GM12878 (cell line): ENCODE results near the gene NUP107. TPM values are rescaled to one million over a fixed set of nuclear protein-coding genes. Genes with fewer than 3 reads are reported as not detected.

ENCODE experiments used
- ATAC-seq: fragments of 200-7000 bp; cut with Tn5 transposase; 3 replicates; pipeline ENCODE4 v1.9.1; 2020; ENCODE audit warnings: mild to moderate bottlenecking, moderate library complexity
- BruUV-seq: library from RNA; stranded (reverse); fragments of 400-500 nt; replicated peaks from 2 replicates; lab custom pipeline; 2021; lab: Mats Ljungman, UMichigan
- CTCF ChIA-PET: fragments of 300-600 bp; sonication (Branson Sonifier 250); formaldehyde crosslinking; extraction: SDS; loops from one replicate; lab custom pipeline; 2021; ENCODE audit warnings: inconsistent platforms; lab: Yijun Ruan, JAX
- POLR2A ChIA-PET: fragments of 350-600 bp; formaldehyde crosslinking; extraction: SDS; loops from one replicate; lab custom pipeline; 2021; ENCODE audit warnings: inconsistent platforms; lab: Charles Lee
- RAD21 ChIA-PET: fragments of 300-600 bp; sonication (Branson Sonifier 250); formaldehyde crosslinking; loops from one replicate; lab custom pipeline; 2023; ENCODE audit warnings: antibody characterized with exemption; ENCODE audit not compliant: unreplicated experiment; lab: Charles Lee
- SMC1A ChIA-PET: fragments of 300-600 bp; sonication (Branson Sonifier 250); formaldehyde crosslinking; loops from one replicate; lab custom pipeline; 2023; ENCODE audit not compliant: unreplicated experiment, uncharacterized antibody; lab: Charles Lee
- DNase-seq: peaks from one replicate; pipeline ENCODE4 v3.0.0-alpha.2; 2011; ENCODE audit warnings: low read depth, low spot score
- FAIRE-seq: peaks from 3 replicates; lab custom pipeline; 2011; peaks lifted over from hg19 to GRCh38; lab: Jason Lieb, UNC
- H2AFZ ChIP-seq: 2 replicates; pipeline ENCODE4 v1.6.0; 2011; ENCODE audit warnings: low read depth, low read length, control low read depth; ENCODE audit not compliant: control insufficient read depth
- H3K27ac ChIP-seq: 2 replicates; pipeline ENCODE4 v1.5.1; 2011; ENCODE audit warnings: control low read depth; ENCODE audit not compliant: control insufficient read depth, insufficient read depth
- H3K27me3 ChIP-seq, 2 experiments: replicated peaks in 1 of 2; 2 replicates each; pipeline versions ENCODE4 v1.6.0 to v1.6.1; 2011; ENCODE audit warnings: low read length in 1 of 2; ENCODE audit not compliant: control insufficient read depth in 2 of 2, insufficient read depth in 2 of 2
- H3K36me3 ChIP-seq, 2 experiments: 2 replicates each; pipeline ENCODE4 v1.5.1; 2011; ENCODE audit warnings: low read length in 1 of 2; ENCODE audit not compliant: control insufficient read depth in 2 of 2, insufficient read depth in 2 of 2
- H3K4me1 ChIP-seq: 2 replicates; pipeline ENCODE4 v1.6.1; 2011; ENCODE audit warnings: mild to moderate bottlenecking, low read length, moderate library complexity, mixed read lengths; ENCODE audit not compliant: control insufficient read depth, insufficient read depth
- H3K4me2 ChIP-seq: 2 replicates; pipeline ENCODE4 v1.6.0; 2011; ENCODE audit warnings: control low read depth; ENCODE audit not compliant: control insufficient read depth, insufficient read depth
- H3K4me3 ChIP-seq: fragments of 200-600 bp; sonication (generic); 2 replicates; pipeline ENCODE4 v1.5.1; 2016
- H3K79me2 ChIP-seq: 2 replicates; pipeline ENCODE4 v1.6.0; 2011; ENCODE audit warnings: low read length; ENCODE audit not compliant: control insufficient read depth, insufficient read depth
- H3K9ac ChIP-seq: 2 replicates; pipeline ENCODE4 v1.8.0; 2011; ENCODE audit warnings: low read length, control low read depth, mixed read lengths; ENCODE audit not compliant: control insufficient read depth, insufficient read depth
- H3K9me3 ChIP-seq: replicated peaks from 3 replicates; pipeline ENCODE4 v1.5.1; 2011; ENCODE audit warnings: mild to moderate bottlenecking, low read length; ENCODE audit not compliant: control insufficient read depth, insufficient read depth
- H4K20me1 ChIP-seq: 2 replicates; pipeline ENCODE4 v1.6.0; 2011; ENCODE audit not compliant: control insufficient read depth, insufficient read depth
- CTCF ChIP-seq, 3 experiments: IDR thresholded peaks in 2 of 3; conservative IDR thresholded peaks in 1 of 3; 2 replicates each; pipeline ENCODE4 v1.5.1; 2011; ENCODE audit warnings: low read depth in 3 of 3, low read length in 3 of 3, mild to moderate bottlenecking in 3 of 3, control low read depth in 2 of 3, moderate library complexity in 2 of 3, inconsistent platforms in 1 of 3, mixed read lengths in 1 of 3; ENCODE audit not compliant: control insufficient read depth in 2 of 3, insufficient read depth in 1 of 3; ENCODE audit errors: extremely low read depth in 1 of 3
- FOXM1 ChIP-seq: IDR thresholded peaks from 2 replicates; pipeline ENCODE4 v1.6.1; 2012; ENCODE audit warnings: low read depth, mild to moderate bottlenecking, inconsistent platforms, low read length, moderate library complexity
- NRF1 ChIP-seq: conservative IDR thresholded peaks from 2 replicates; pipeline ENCODE4 v1.6.1; 2011; ENCODE audit warnings: mild to moderate bottlenecking, low read depth, low read length, improper control_type of control experiment
- POU2F2 ChIP-seq: IDR thresholded peaks from 3 replicates; pipeline ENCODE4 v1.6.1; 2011; ENCODE audit warnings: low read depth, mild to moderate bottlenecking, low read length, borderline replicate concordance
- SRF ChIP-seq, 2 experiments: IDR thresholded peaks; 2 replicates each; pipeline ENCODE4 v1.6.1; 2011; ENCODE audit warnings: low read depth in 2 of 2, low read length in 2 of 2, mild to moderate bottlenecking in 1 of 2, moderate library complexity in 1 of 2
- TARDBP ChIP-seq: IDR thresholded peaks from 2 replicates; pipeline ENCODE4 v1.6.1; 2016; ENCODE audit warnings: borderline replicate concordance
- WGBS: methylation state at CpG from one replicate; pipeline ENCODE4 v1.1.6; 2016; ENCODE audit warnings: low lambda C conversion rate; ENCODE audit not compliant: insufficient replicate concordance, insufficient coverage; ENCODE audit errors: missing lambda C conversion rate; 5-methylcytosine and 5-hydroxymethylcytosine counted together
- in situ Hi-C: fragments of 300-500 bp; cut with MboI; formaldehyde crosslinking; loops from 9 replicates; pipeline ENCODE4 v1.14.3; 2018; ENCODE audit warnings: mixed read lengths
- intact Hi-C: fragments of 100-400 bp; cut with micrococcal nuclease; formaldehyde crosslinking; loops from one replicate; pipeline ENCODE4 v1.14.2; 2022; ENCODE audit not compliant: unreplicated experiment
- polyA plus RNA-seq, 11 experiments: library from polyadenylated mRNA; depleted of rRNA in 4 of 11; unstranded in 6 of 11; stranded (reverse) in 5 of 11; fragments of >200 nt; fragmentation: Nextera tagmentation in 4 of 11; fragmentation: Illumina TruSeq in 1 of 11; extraction: Ambion mirVana in 4 of 11; extraction: Trizol in 1 of 11; gene quantifications; 1 replicate in 1 of 11; 2 replicates in 10 of 11; pipeline versions ENCODE4 v1.2.1 to v1.2.3, GENCODE V29; 2011 to 2016; ENCODE audit warnings: inconsistent platforms in 2 of 11, missing spikeins in 2 of 11, low read depth in 1 of 11
- total RNA-seq, 4 experiments: library from RNA; depleted of rRNA in 3 of 4; stranded (reverse); fragments of >200 nt in 3 of 4; fragmentation: Illumina TruSeq in 1 of 4; extraction: Trizol in 1 of 4; gene quantifications; 2 replicates each; pipeline versions ENCODE4 v1.2.1 to v1.2.3, GENCODE V29; 2013 to 2021

NUP107 gene
- total and polyA plus RNA-seq, 10 of the 15 experiments (the other 5 are each of a cell fraction or from before 2014, with no cell fraction given): 73.4 to 132 (median 92.4) TPM

GRCh38 chr12:68739891-68740290, 53.1 kb downstream of the NUP107 start:
- H3K4me2 ChIP-seq: no peak overlapping the region
- in situ Hi-C loops: no loop called here
- H3K4me1 ChIP-seq: no peaks in the 10 kb centered on the region
- FAIRE-seq (no peak), DNase-seq (no peak), ATAC-seq (no peak)
- WGBS: 95% methylated on average over 6 of the region's 6 CpGs
- no peaks in the 10 kb centered on the region for H3K79me2 ChIP-seq
- H3K9ac ChIP-seq: no peak overlapping the region
- no peaks in the 10 kb centered on the region for H3K9me3 ChIP-seq
- no peak overlapping the region for H3K27ac ChIP-seq
- H2AFZ ChIP-seq: no peak overlapping the region
- intact Hi-C loops: no loop called here
- RAD21 ChIA-PET: no interaction called here
- TF ChIP-seq FOXM1: no peak
- TF ChIP-seq SRF (IDR thresholded peaks at IDR 0.05; ENCODE audit: low read depth in 2 of 2, low read length in 2 of 2): no peak
- TF ChIP-seq CTCF (IDR thresholded peaks at IDR 0.05 in 2 of 3, conservative IDR thresholded peaks at IDR 0.05 in 1 of 3; ENCODE audit: control insufficient read depth in 2 of 3, extremely low read depth in 1 of 3, insufficient read depth in 1 of 3, low read depth in 3 of 3, low read length in 3 of 3): no peak
- TF ChIP-seq TARDBP: no peak
- no peak for TF ChIP-seq POU2F2
- TF ChIP-seq NRF1: no peak
- CTCF ChIA-PET: interaction anchor here (0.6 kb wide), 1 partner anchor 90 kb away, joined by 3 read pairs; no protein-coding TSS in a partner anchor
- no TSS peak for BruUV-seq
- no peaks in the 10 kb centered on the region for H4K20me1 ChIP-seq
- SMC1A ChIA-PET: interaction anchor here (0.6 to 0.9 kb wide), 2 partner anchors 12 to 70 kb away, joined by 3 to 4 read pairs; no protein-coding TSS in a partner anchor
- H3K36me3 ChIP-seq: peaks cover 3 to 9% of the 10 kb centered on the region in 2 experiments
- no peak overlapping the region for H3K4me3 ChIP-seq
- POLR2A ChIA-PET: no interaction called here
- no peaks in the 10 kb centered on the region for H3K27me3 ChIP-seq
